Measurements from ENCODE around the gene POLRMT.
A peak's percentile ranks its signal among the peaks of the same experiment; 100 is the strongest.
"Not testable (repeated sequence)": the region's sequence is repeated elsewhere in the genome, so short reads cannot be mapped to it uniquely, and the experiment has no call there.

Gene POLRMT

DNA sequence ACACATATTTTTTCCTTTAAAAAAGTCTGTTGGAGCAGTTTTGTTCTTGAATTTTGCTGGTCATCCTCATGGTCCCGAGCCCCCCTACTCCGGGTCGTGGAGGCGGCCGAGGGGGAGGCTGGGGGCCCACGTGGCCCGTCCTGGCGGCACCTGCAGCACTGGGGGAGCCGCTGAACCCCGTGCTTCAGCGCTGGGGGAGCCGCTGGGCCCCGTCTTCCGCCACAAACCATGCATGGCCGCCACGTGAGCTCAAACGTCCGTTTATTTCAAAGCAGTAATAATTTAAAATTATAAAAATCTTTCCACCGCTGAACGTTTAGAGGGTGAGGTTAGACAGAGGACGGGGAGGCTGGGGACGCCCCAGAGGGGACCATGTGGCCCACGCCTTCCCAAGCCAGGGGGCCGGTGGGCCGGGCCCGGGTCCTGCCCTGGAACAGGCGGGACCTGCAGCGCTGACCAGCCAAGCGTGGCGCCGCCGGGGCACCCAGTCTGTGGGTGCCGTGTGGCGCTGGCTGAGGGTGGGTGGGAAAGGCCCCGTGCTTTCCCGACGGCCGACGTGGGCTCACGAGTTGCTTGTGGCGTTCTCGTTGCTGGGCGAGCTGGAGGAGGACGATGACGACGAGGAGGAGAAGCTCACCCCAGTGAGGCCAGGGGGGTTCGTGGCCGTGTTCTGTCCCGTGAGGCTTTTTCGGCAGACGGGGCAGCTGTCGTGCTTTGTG is 14.4 kb upstream of the POLRMT start:
- DNase-seq (ENCODE audit: low read depth) = no peak

DNA sequence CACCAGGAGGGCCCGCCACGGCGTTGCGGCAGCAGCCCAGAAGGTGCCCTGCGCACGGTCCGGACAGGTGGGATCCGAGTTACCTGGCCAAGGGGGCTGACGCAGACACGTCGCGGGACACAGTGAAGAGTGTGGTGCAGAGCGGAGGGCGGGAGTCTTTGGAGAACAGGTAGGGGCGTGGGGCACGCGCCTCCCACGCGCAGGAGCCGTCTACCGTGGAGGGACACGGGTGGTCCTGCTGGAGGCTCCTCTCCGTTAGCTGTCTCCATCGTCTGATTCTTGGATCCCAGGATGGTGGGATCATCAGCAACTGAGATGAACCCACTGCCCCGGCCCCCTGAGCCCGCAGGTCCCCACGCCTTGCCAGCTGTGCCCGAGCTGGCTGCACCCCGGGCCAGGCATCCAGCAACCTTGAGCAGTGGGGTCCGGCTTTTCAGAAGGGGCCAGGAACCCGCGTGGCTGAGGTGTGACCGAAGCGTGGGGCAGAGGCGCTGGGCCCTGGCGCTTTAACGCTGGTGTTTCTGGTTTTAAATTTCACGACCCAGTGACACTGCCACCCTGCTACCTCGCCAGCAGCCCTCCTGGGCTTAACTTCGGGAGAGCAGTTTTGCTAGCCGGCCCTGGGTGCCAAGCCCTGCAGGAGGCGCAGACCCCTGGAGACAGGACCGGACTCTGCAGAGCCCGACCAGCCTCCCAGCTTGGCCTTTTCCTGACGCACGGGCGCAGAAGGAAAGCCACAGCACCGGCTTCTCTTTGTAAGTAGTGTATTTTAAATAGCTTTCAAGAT is 13.6 kb upstream of the POLRMT start:
- DNase-seq (ENCODE audit: low read depth) = no peak

DNA sequence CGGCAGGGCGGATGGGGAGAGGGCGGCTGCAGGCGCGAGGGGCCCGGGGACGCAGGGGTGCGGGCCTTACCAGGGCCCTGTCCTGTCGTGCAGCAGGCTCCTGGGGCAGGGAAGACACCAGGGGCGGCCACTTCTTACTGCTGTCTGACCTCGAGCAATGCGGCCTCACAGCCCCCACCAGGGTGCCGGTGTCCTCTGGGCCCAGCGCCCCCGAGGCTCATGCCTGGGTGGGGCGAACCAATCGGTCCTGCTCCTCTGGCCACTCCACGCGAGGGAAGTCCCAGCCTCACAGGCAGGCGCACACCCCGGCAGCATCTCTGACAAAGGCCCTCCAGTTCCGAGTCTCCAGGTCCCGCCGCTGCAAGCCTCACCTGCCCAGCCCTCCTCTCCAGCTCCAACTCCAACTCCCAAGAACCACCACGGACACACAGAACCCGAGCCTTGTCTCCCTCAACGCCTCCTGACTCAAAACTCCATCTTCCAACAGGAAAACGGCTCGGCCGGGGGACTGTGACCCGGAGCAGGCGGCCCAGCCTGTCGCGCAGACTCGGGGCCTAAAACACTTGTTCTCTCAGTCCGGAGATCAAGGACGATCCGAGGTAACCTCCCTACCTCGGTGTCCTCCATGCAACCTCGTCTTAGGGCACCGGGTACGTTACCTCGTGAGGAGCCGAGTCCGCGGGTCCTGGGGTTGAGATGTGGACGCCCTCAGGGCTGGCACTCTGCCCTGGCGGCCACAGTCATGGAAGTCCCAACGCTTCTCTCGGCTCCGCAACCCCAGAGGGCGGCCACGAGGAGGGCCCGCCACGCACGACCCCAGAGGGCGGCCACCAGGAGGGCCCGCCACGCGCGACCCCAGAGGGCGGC is 12.8 kb upstream of the POLRMT start:
- DNase-seq (ENCODE audit: low read depth) = no peak

DNA sequence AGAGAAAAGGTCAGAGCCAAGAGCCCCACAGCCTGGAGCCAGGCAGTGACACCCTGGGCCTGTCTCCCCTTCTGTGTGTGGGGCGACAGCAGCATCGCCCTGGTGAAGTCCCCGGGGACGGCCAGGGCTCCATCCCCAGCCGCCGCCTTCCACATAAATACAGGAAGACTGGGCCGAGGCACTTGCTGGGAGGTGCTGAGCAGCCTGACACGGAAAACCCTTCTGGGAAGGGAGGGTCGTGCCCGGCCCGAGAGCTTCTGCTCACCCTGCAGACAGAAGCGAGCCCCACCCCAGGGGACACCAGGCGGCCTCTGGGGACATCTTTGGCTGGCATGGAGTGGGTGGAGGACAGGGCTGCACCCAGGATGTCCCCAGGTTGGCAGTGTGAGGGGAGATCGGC is 11.5 kb upstream of the POLRMT start:
- no peak for DNase-seq (ENCODE audit: low read depth)

DNA sequence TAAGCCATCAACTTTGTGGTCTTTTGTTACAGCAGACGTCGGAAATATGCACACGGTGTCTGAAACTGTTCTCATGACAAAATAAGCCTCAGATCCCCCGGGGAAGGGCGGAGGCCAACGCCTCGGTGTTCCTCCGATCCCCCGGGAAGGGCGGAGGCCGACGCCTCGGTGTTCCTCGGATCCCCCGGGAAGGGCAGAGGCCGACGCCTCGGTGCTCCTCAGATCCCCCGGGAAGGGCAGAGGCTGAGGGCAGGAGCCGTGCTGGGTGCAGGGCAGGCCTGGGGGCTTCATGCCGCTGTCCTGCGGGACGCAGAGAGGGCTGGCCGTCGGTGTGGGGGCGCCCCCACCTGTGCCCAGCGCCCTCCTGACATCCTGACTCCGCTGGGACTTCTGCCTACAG is 11.0 kb upstream of the POLRMT start:
- no peak for DNase-seq (ENCODE audit: low read depth)

DNA sequence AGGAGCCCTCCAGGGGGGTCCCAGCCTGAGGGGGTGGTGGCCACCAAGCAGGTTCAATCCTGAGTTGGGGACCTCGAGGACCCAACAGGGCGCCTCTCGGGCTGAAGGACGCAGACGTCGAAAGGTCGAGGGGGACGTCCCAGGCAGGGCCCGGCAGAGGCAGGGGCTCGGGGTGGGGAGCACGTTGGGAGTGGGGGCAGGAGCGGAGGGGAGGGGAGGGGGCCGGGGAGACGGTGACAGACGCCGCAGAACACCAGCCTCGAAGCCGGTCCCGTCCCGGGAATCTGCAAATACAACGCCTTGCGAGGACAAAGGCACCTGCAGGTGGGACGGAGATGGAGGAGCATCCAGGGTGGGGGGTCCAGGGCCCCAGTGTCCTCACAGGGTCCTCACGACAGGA is 10.4 kb upstream of the POLRMT start:
- DNase-seq (ENCODE audit: low read depth) = no peak

DNA sequence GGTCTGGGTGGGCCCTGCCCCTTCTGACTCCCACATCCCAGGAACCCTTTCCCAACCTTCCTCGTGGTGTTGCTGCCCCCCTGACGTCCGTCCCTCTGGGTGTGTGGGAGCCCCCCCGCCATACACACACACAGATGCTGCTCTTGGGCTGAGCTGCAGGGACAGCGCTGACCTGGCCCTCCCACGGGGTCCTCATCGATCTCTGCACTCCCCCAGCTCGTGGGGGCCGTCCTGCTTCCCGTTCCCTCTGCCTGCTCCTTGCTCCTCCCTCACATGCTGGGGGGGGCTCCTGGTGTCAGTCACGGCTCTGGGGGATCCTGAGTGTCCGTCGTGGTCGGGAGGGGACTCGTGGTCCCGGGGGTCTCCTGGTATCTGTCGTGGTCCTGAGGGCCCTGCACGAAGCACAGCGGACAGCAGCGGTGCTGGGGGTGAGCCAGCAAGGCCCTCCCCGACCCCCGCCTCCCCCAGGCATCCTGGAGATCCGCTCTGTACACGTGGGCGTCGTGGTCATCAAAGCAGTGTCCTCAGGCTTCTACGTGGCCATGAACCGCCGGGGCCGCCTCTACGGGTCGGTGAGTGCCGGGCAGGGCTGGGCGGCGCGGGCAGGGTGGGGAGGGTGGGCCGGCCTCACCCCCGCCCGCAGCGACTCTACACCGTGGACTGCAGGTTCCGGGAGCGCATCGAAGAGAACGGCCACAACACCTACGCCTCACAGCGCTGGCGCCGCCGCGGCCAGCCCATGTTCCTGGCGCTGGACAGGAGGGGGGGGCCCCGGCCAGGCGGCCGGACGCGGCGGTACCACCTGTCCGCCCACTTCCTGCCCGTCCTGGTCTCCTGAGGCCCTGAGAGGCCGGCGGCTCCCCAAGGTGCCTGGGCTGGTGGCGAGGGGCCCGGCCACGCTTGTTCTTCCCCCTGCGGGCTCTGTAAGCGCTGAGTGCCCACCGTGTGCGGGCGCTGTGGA is 9.7 kb upstream of the POLRMT start:
- DNase-seq (ENCODE audit: low read depth) = no peak

DNA sequence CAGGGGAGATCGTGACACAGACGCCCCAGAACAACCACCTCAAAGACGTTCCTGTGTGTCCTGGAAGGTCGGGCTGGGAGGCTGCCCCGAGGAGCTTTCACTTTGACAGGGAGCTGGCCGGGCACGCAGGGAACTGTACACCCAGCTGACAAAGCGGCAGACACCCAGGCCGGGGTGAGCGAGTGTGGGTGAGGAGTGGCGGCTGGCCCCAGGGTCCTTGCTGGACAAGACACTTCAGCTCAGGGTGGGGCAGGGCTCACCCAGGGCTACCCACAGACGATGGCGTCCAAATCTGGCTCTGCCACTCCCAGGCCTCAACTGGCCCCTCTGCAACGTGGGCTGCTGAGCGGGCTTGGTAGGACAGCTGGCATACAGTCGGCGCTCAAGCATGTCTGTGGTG is 8.4 kb upstream of the POLRMT start:
- no peak for DNase-seq (ENCODE audit: low read depth)

DNA sequence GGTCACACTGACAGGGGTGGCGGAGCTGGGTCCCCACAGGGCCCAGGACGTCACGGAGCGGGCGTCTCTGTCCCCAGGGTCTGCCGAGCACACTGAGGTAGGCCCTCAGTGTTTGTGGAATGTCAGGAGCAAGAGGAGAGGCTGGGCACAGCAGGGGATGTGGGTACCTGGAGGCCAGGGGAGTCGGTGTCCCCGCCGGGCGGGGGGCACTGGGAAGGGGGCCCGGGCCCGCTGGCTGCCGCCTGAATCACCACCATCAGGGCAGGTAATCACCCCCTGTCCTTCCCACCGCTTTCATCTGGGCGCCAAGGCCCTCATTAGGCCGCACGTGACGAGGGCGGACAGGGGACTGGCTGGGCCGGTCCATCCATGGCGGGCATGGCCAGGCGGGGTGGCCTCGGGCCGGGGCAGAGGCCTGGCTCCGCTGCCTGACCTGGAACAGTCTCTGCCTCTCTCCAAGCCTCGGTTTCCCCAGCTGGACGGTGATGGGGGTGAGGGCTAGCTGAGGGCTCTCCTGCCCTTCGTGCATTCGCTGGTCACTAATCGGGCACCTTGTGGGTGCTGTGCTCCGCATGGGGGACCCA is 7.4 kb upstream of the POLRMT start:
- DNase-seq (ENCODE audit: low read depth) = no peak

DNA sequence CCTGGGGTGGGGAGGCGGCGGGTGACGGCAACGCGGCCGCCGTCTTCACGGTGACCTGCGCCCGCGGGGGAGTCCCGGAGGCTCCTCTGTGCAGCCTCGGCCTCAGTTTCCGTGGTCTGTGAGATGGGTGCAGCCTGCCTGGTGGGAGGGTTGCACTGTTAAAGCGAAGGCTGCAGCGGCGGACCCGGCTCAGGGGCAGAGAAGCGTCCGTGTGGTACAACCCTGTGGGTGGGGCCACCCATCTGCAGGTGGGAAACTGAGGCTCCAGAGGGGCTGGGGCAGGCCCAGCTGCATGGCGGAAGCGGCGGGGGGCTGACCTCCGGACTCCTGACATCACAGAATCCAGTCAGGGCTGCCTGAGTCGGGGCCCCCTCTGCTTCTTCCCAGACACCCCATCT is 6.8 kb upstream of the POLRMT start:
- no peak for DNase-seq (ENCODE audit: low read depth)

DNA sequence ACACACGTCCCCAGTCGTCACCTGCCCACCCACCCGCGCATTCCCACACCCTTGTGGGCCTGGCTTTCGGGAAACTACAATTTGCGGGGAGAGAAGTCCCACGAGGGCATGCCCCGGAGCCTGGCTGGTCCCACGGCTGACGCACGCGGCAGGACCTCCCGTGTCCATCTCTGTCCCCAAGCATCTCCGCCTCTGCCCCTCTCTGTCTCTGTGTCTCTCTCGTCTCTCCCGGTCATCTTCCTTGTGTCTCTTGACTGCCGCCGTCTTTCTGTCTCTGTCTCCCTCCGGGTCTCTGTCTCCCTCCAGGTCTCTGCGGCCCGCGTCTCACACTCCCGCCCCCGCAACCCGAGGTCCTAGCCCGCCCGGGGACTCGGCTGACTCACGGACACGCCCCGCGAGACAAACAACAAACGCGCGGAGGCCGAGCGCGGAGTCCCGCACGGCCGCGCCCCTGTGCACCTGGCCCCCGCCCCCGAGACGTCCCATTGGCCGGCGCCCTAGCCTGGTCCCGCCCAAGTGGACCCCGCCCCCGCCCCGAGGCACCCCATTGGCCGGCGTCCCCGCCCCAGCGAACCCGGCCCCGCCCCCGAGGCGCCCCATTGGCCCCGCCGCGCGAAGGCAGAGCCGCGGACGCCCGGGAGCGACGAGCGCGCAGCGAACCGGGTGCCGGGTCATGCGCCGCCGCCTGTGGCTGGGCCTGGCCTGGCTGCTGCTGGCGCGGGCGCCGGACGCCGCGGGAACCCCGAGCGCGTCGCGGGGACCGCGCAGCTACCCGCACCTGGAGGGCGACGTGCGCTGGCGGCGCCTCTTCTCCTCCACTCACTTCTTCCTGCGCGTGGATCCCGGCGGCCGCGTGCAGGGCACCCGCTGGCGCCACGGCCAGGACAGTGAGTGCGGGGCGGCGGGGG is 6.2 kb upstream of the POLRMT start, which contains the start of gene FGF22:
Gene FGF22 (plus strand): TSS at position 627 of the 908 bp plus-strand sequence. CDS start 47 bp downstream, at position 674.
- DNase-seq (ENCODE audit: low read depth) = peak; percentile 91

DNA sequence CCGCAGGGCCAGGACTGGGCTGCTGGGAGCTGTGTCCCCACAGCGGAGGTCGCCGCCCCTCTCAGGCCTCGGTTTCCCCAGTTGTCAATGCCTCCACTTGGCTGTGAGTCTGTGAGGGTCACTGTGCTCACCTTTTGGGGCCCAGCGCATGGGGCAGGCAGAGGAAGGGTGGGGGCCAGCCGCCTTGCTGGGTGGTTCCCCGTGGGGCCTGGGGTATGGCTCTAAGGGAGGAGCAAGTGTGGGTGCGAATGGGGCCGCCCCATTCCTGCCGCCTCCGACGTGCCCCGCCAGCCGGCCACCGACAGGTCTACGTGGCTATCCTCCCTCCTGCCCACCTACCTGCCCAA is 5.5 kb upstream of the POLRMT start:
- no peak for DNase-seq (ENCODE audit: low read depth)

DNA sequence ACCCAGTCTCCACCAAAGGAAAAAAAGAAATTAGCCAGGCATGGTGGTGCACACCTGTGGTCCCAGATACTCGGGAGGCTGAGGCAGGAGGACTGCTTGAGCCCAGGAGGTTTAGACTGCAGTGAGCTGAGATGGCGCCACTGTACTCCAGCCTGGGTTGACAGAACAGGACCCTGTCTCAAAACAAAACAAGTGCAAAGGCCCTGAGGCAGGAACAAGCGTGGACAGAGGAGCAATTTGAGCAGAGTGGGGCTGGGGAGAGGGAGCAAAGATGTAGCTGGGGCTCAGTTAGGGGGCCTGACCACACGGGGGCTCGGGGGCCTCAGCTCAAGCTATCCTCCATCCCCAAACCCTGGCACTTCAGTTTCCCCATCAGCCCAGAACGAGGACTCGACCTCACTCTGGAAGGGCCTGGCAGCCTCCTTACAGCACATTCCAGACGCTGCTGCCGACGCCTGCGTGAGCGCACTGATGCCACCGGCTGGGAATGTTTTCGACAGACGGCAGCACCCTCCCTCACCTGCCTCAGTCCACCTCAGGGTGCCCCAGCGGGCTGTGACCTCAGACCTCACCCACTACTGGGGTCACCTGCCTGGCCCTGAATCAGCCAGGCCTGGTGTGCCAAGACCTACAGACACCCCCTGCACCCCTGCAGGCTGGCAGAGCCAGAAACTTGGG is 1.8 kb upstream of the POLRMT start:
- no peak for DNase-seq (ENCODE audit: low read depth)

DNA sequence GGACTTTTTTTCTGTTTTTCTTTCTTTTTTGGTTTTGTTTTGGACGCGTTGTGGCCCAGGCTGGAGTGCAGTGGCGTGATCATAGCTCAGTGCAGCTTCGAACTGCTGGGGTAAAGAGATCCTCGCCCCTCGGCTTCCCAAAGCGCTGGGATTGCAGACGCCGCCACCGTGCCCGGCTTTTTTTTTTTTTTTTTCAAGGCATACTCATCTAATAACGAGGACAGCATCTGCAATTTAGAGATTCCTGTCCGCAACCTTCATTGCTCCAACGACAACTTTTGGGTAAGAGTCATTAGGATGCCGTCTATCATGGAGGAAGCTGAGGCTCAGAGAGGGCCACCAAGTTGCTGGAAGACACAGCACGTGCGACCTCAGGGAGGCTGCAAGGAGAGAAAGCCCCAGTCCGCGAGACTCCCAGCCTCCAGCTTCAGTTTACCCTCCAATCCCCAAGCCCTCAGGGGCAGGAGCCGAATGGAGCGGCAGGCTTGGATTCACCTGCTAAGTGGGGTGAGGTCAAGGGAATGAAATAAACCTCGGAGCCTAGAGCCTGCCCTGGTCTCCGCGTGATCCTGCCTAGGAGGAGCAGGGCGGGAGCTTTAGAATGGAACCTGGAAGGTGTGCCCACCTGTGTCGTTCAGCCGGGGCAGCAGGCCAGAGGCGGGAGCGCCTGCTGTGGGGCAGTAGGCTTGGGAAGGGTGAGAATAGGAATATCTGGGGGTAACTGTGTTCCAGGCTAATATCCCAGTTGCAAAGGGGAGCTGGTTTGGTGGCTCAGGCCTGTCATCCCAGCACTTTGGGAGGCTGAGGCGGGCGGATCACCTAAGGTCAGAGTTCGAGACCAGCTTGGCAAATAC is 676 bp upstream of the POLRMT start:
- no peak for DNase-seq (ENCODE audit: low read depth)

DNA sequence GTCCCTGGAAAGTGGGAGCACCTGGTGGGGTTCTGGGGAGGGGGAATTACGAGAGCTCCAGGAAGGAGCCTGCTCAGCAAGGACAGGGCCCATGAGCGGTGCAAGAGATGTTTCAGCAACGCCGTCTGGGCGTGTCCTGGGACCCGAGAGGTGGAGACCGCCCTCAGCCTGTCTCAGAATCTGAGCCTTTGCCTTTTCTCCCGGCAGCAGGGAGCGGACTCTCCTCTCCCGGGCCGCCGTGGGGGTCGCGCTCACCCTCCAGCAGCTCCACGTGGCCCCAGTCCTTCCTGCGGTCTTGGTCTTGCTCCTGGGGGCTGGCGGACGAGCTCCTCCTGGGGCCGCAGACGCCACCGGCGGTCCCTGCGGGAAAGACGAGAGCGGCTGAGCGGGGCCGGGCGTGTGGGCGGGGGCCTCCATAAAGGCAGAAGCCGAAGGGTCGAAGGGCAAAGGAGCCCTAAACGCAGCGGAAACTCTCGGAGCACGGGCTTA is 714 bp downstream of the POLRMT start:
- no peak for DNase-seq (ENCODE audit: low read depth)

DNA sequence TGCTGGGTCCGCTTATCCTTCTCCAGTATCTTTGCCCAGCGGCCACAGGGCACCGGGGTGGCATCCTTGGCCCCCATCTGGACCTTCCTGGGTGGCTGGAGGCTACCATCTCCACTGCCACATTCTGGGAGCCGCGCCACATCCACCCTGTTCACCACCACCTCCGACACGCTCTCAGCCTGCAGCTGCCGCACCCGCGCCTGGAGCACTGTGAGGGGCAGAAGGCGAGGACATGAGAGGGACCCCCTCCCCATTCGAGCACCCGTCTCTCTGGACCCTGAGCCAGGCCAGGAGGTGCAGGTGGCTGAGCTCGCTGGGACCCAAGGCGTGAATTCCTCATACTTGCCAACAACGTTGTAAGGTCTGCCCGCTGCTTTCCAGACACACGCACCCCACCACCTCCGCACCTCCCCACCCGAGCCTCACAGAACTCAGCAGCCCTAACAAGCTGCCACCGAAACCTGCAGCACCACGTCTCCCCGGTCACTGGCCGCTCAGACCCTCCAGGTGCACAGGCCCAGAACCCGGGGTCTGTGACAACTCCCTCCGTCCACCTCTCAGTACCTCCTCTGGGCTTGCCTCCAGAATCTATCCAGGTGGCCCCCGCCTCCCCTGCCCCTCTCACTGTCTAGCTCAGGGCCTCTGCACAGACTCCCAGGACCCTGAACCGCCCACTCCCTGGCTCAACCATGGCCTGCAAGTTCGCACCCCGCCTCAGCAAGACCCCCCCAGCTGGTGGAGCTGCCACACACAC is 3.2 kb downstream of the POLRMT start:
- DNase-seq (ENCODE audit: low read depth) = no peak

DNA sequence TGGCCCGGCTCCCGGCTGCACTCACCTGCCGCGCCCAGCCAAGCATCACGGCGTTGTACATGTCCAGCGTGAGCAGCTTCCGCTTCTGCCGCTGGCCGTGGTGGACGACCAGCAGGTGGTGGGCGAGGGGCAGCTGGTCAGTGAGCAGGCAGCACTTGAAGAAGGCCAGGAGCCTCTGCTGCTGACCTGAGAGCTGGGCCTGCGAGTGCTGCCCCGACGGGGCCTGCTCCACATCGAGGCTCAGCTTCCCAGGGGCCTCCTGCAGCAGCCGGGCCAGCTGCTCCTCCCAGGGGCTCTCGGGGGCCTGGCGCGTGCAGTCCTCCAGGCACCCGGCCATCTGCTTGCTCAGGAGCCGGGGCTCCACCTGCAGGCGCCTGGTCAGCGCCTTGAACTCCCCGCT is 3.8 kb downstream of the POLRMT start:
- not testable (repeated sequence) for DNase-seq (ENCODE audit: low read depth)

DNA sequence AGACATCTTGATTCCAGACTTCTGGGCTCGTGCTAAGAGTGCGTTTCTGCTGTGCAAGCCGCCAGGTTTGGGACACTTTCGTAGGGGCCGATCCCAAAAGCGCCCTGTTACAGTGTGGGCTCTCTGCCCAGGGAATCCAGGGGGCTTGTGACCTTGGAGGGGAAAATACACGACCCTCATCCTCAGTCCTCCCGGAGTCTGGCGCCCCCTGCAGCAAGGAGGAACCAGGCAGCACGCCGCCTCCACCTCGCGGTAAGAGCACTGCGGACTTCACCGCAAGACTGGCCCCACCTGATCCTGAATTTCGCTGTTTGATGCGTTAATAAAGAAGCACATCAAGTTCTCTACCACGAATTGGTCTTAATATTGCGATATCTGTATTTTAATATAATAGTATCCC is 5.2 kb downstream of the POLRMT start:
- DNase-seq (ENCODE audit: low read depth) = no peak
